Stimulated activated CD4-positive, alpha-beta T cell treated with anti-CD3 and anti-CD28 coated beads, Interleukin-4, amount 100 ng/mL, for 1 hour (primary cell): ENCODE results near the gene EPC2.
"Not testable (repeated sequence)": the region's sequence is repeated elsewhere in the genome, so short reads cannot be mapped to it uniquely, and the experiment has no call there.

Source experiments
- DNase-seq: peaks from one replicate; pipeline ENCODE4 v3.0.0-alpha.2; 2020

Gene EPC2

GRCh38 chr2:148642112-148642744, 2.3 kb upstream of the EPC2 start:
- no peak for DNase-seq

- DNase-seq: no peak
Measured at GRCh38 chr2:148642891-148643416, 1.6 kb upstream of the EPC2 start.

GRCh38 chr2:148643421-148643820, 1.1 kb upstream of the EPC2 start:
- no peak for DNase-seq

GRCh38 chr2:148644883-148645538, 460 bp downstream of the EPC2 start:
- peak; percentile 93 for DNase-seq

GRCh38 chr2:148645539-148646230, 1.1 kb downstream of the EPC2 start:
- DNase-seq: peak; percentile 38

- DNase-seq: no peak
Measured at GRCh38 chr2:148646231-148646559, 1.6 kb downstream of the EPC2 start.

- DNase-seq: not testable (repeated sequence)
Measured at GRCh38 chr2:148647711-148648110, 3.2 kb downstream of the EPC2 start.

GRCh38 chr2:148649936-148650335, 5.4 kb downstream of the EPC2 start:
- DNase-seq: no peak

GRCh38 chr2:148650881-148651280, 6.3 kb downstream of the EPC2 start:
- DNase-seq: no peak

GRCh38 chr2:148651972-148652371, 7.4 kb downstream of the EPC2 start:
- DNase-seq: no peak

GRCh38 chr2:148653437-148653836, 8.9 kb downstream of the EPC2 start:
- DNase-seq: no peak

- DNase-seq: no peak
Measured at GRCh38 chr2:148654435-148654834, 9.9 kb downstream of the EPC2 start.

GRCh38 chr2:148656516-148656915, 12.0 kb downstream of the EPC2 start:
- no peak for DNase-seq

GRCh38 chr2:148658807-148659722, 14.5 kb downstream of the EPC2 start:
- DNase-seq: no peak

GRCh38 chr2:148660999-148661398, 16.4 kb downstream of the EPC2 start:
- DNase-seq: no peak

- not testable (repeated sequence) for DNase-seq
Measured at GRCh38 chr2:148662332-148662731, 17.8 kb downstream of the EPC2 start.

GRCh38 chr2:148664229-148664628, 19.7 kb downstream of the EPC2 start:
- no peak for DNase-seq

GRCh38 chr2:148666555-148666954, 22.0 kb downstream of the EPC2 start:
- DNase-seq: no peak

GRCh38 chr2:148667113-148667836, 22.7 kb downstream of the EPC2 start:
- no peak for DNase-seq

GRCh38 chr2:148670773-148671172, 26.2 kb downstream of the EPC2 start:
- no peak for DNase-seq

- peak; percentile 6 for DNase-seq
Measured at GRCh38 chr2:148674063-148675020, 29.8 kb downstream of the EPC2 start.
